ENCODE results near the gene PIR. TPM values are rescaled to one million over a fixed set of nuclear protein-coding genes. Genes with fewer than 3 reads are reported as not detected.
A peak's percentile ranks its signal among the peaks of the same experiment; 100 is the strongest.

The PIR gene
- total and polyA plus RNA-seq, 2 donors (not counting 3 experiments of a cell fraction or from before 2014, with no cell fraction given) = 89.0 to 108 TPM

DNA sequence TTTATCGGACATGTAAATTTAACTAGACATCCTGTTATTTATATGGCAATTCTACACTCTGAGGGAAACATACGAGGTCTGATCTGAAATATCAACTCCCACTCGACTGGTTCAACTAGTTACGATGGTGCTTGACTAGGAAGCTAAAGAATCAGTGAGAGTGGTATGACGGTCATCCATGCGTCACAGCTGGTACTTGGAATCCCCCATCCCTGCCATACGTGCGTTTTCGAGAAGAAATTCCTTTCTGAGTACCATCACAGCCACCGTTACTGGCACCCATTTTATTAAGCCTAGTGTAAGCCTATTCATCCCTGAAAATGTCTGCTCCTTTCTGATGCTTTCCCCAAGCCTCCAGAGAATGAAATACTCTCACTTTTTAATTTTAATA, 157.1 kb downstream of the PIR start:
- BruUV-seq (replicated peaks) = no TSS peak

More for the DNA sequence above, 157.1 kb downstream of the PIR start:
- POLR2A ChIA-PET = no interaction called here
- TF ChIP-seq JUN (IDR thresholded peaks at IDR 0.05; ENCODE audit: borderline replicate concordance, insufficient read depth, insufficient read length, low read depth) (no peak), POLR2AphosphoS5 (IDR thresholded peaks at IDR 0.05; ENCODE audit: insufficient read depth, low read depth, low read length) (no peak), MYC (IDR thresholded peaks at IDR 0.05; ENCODE audit: low read depth, low read length) (no peak), POLR2A (IDR thresholded peaks at IDR 0.05; ENCODE audit: low read depth, low read length) (no peak), FOS (IDR thresholded peaks at IDR 0.05; ENCODE audit: borderline replicate concordance, insufficient read depth, low read length) (no peak), GATA2 (IDR thresholded peaks at IDR 0.05; ENCODE audit: insufficient read depth, insufficient read length, low read depth, low read length) (no peak), EZH2 (IDR thresholded peaks at IDR 0.05; ENCODE audit: borderline replicate concordance, low read depth, low read length, severe bottlenecking) (no peak)
- TF ChIP-seq, protein P1, sequence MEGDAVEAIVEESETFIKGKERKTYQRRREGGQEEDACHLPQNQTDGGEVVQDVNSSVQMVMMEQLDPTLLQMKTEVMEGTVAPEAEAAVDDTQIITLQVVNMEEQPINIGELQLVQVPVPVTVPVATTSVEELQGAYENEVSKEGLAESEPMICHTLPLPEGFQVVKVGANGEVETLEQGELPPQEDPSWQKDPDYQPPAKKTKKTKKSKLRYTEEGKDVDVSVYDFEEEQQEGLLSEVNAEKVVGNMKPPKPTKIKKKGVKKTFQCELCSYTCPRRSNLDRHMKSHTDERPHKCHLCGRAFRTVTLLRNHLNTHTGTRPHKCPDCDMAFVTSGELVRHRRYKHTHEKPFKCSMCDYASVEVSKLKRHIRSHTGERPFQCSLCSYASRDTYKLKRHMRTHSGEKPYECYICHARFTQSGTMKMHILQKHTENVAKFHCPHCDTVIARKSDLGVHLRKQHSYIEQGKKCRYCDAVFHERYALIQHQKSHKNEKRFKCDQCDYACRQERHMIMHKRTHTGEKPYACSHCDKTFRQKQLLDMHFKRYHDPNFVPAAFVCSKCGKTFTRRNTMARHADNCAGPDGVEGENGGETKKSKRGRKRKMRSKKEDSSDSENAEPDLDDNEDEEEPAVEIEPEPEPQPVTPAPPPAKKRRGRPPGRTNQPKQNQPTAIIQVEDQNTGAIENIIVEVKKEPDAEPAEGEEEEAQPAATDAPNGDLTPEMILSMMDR (IDR thresholded peaks at IDR 0.05; ENCODE audit: extremely low read depth in 1 of 2, insufficient read depth in 1 of 2, low read depth in 1 of 2, low read length in 2 of 2) = no peak
- TF ChIP-seq, protein P2, sequence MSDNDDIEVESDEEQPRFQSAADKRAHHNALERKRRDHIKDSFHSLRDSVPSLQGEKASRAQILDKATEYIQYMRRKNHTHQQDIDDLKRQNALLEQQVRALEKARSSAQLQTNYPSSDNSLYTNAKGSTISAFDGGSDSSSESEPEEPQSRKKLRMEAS (IDR thresholded peaks at IDR 0.05; ENCODE audit: insufficient read depth, insufficient read length) = no peak
- CTCF ChIA-PET = interaction anchor here (1.2 kb wide), 1 partner anchor 36 kb away, joined by 4 read pairs; no protein-coding TSS in a partner anchor
- H3K36me3 ChIP-seq (ENCODE audit: control insufficient read depth in 2 of 2, extremely low read depth in 1 of 2, insufficient read depth in 2 of 2, low read length in 2 of 2) = peaks cover 0 to 3% of the 10 kb centered on the region in 2 experiments
- H3K9me3 ChIP-seq (replicated peaks; ENCODE audit: control insufficient read depth, insufficient read depth, low read length) = no peaks in the 10 kb centered on the region
- no peak for FAIRE-seq
- peak; percentile 58 for DNase-seq (ENCODE audit: low read depth, low spot score)
- dilution Hi-C loops (cut with MboI; ENCODE audit: extremely low pct_ligation_motif_present, low sequenced_read_pairs) (no loop called here), intact Hi-C loops (cut with micrococcal nuclease) (no loop called here)
- peaks cover 4% of the 10 kb centered on the region for H3K4me1 ChIP-seq (ENCODE audit: control insufficient read depth, extremely low read depth, insufficient read depth, low read length)
- H3K9ac ChIP-seq (replicated peaks; ENCODE audit: extremely low read depth, insufficient read depth, low read length) = peak overlapping the region; percentile 56
- H3K79me2 ChIP-seq (ENCODE audit: control insufficient read depth, insufficient read depth, low read length) = no peaks in the 10 kb centered on the region
- H2AFZ ChIP-seq (ENCODE audit: low read depth, low read length) = peak overlapping the region; percentile 1
- peaks cover 5 to 10% of the 10 kb centered on the region in 2 experiments for H3K27me3 ChIP-seq (ENCODE audit: control insufficient read depth in 2 of 2, insufficient read depth in 2 of 2, low read length in 2 of 2)
- no peaks in the 10 kb centered on the region for H4K20me1 ChIP-seq (replicated peaks; ENCODE audit: control insufficient read depth, extremely low read depth, insufficient read depth, low read length)
- peak overlapping the region; percentile 51 for H3K27ac ChIP-seq (ENCODE audit: insufficient read depth, low read depth, low read length)
- H3K9me1 ChIP-seq (replicated peaks; ENCODE audit: control insufficient read depth, extremely low read depth, insufficient read depth, low read length) = no peaks in the 10 kb centered on the region
- H3K4me3 ChIP-seq (replicated peaks in 1 of 3; ENCODE audit: insufficient read depth in 1 of 3, low read depth in 1 of 3, low read length in 3 of 3) = peak overlapping the region; percentile 30 to 51 (median 34)
- H3K4me2 ChIP-seq (ENCODE audit: insufficient read depth, low read length) = peak overlapping the region; percentile 63
